ENCODE measurements around the gene FAN1. TPM values are rescaled to one million over a fixed set of nuclear protein-coding genes. Genes with fewer than 3 reads are reported as not detected.
"Not testable (repeated sequence)": the region's sequence is repeated elsewhere in the genome, so short reads cannot be mapped to it uniquely, and the experiment has no call there.

FAN1 gene
- total and polyA plus RNA-seq, 2 of the 13 experiments (the other 11 are each of a cell fraction or from before 2014, with no cell fraction given), result 10.8 to 20.1 TPM

DNA sequence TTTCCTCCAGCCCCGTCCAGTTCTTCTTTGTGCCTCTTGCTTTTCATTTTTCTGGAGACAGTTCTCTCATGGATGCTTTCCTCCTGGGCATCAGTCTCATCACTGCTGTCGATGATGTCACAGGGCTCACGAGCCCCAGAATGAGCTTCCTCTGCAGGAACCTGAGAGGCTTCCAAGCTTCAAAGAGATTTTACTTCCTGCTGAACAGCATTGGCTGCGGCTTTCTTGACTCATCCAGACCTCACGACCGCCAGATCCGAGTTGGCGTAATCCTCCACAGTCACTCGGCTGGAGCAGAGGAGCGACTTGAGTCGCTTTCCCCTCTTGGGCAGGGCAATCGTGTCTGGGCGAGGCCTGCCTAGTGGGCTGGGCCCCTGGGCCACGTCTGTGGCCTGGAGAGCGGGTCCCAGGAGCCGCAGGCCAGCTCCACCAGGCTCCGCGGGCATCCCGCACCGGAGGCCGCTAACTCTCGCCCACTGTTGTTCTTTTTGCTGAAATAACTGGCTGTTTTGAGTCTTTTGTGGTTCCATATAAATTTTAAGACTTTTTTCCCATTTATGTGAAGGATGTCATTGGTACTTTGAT lies 20.8 kb upstream of the FAN1 start:
- ATAC-seq, result no peak
- WGBS (ENCODE audit: low lambda C conversion rate), result 52% methylated on average over 18 of the region's 22 CpGs
- Histone ChIP-seq H3K9me3 (ENCODE audit: low read length) (no peaks in the 10 kb centered on the region), H3K9ac (ENCODE audit: insufficient read depth, low read depth, low read length) (no peak overlapping the region), H3K4me2 (ENCODE audit: low read depth, low read length) (no peak overlapping the region), H4K20me1 (ENCODE audit: insufficient read depth, low read length) (no peaks in the 10 kb centered on the region), H3K79me2 (ENCODE audit: insufficient read depth, low read length) (no peaks in the 10 kb centered on the region), H3K36me3 (replicated peaks in 1 of 2; ENCODE audit: control insufficient read depth in 1 of 2, insufficient read depth in 2 of 2, low read length in 2 of 2) (no peaks in the 10 kb centered on the region), H2AFZ (ENCODE audit: low read length) (no peak overlapping the region), H3K4me3 (replicated peaks in 1 of 3; ENCODE audit: insufficient read depth in 1 of 3, low read depth in 2 of 3, low read length in 3 of 3) (no peak overlapping the region), H3K27ac (ENCODE audit: extremely low read length, insufficient read depth, low read length) (no peak overlapping the region), H3K4me1 (ENCODE audit: insufficient read depth, low read length) (no peaks in the 10 kb centered on the region), H3K27me3 (ENCODE audit: control insufficient read depth in 1 of 2, insufficient read depth in 2 of 2, low read length in 2 of 2) (no peaks in the 10 kb centered on the region)
- ChIA-PET POLR2A (no interaction called here), CTCF (ENCODE audit: low intra/inter-chr PET ratio, low total read pairs) (no interaction called here)
- intact Hi-C loops (cut with micrococcal nuclease; ENCODE audit: unreplicated experiment), result no loop called here
- no TSS peak for BruUV-seq (replicated peaks)
- FAIRE-seq, result no peak
- in situ Hi-C loops (cut with HindIII; ENCODE audit: extremely low pct_ligation_motif_present, low pct_unique_long_range_greater_than_20kb), result no loop called here
- DNase-seq (ENCODE audit: low spot score), result no peak
- TF ChIP-seq NPAS2 (CRISPR knock-in tag; IDR thresholded peaks at IDR 0.05; ENCODE audit: borderline replicate concordance) (no peak), CBX5 (CRISPR knock-in tag; IDR thresholded peaks at IDR 0.05; ENCODE audit: borderline replicate concordance) (no peak), ZNF510 (CRISPR knock-in tag; IDR thresholded peaks at IDR 0.05; ENCODE audit: low read depth) (no peak), ZNF564 (CRISPR knock-in tag; IDR thresholded peaks at IDR 0.05) (no peak), HNF4A (CRISPR knock-in tag; IDR thresholded peaks at IDR 0.05) (no peak), REL (CRISPR knock-in tag; conservative IDR thresholded peaks at IDR 0.05) (no peak), ZNF589 (CRISPR knock-in tag; conservative IDR thresholded peaks at IDR 0.05) (no peak), KLF6 (CRISPR knock-in tag; IDR thresholded peaks at IDR 0.05) (no peak), ZC3H13 (CRISPR knock-in tag; IDR thresholded peaks at IDR 0.05) (no peak)
- TF ChIP-seq, protein P1, sequence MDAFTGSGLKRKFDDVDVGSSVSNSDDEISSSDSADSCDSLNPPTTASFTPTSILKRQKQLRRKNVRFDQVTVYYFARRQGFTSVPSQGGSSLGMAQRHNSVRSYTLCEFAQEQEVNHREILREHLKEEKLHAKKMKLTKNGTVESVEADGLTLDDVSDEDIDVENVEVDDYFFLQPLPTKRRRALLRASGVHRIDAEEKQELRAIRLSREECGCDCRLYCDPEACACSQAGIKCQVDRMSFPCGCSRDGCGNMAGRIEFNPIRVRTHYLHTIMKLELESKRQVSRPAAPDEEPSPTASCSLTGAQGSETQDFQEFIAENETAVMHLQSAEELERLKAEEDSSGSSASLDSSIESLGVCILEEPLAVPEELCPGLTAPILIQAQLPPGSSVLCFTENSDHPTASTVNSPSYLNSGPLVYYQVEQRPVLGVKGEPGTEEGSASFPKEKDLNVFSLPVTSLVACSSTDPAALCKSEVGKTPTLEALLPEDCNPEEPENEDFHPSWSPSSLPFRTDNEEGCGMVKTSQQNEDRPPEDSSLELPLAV (CRISPR knock-in tag; conservative IDR thresholded peaks at IDR 0.05; ENCODE audit: low read depth), result no peak

DNA sequence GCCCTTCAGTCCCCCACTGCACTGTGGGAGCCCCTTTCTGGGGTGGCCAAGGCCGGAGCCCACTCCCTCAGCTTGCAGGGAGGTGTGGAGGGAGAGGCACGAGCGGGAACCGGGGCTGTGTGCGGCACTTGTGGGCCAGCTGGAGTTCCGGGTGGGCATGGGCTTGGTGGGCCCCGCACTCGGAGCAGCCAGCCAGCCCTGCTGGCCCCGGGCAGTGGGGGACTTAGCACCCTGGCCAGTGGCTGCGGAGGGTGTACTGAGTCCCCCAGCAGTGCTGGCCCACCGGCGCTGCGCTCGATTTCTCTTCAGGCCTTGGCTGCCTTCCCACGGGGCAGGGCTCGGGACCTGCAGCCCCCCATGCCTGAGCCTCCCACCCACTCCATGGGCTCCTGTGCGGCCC lies 20.0 kb upstream of the FAN1 start:
- intact Hi-C loops (cut with micrococcal nuclease; ENCODE audit: unreplicated experiment); CTCF ChIA-PET (ENCODE audit: low intra/inter-chr PET ratio, low total read pairs): not testable (repeated sequence)

More for the DNA sequence above, 20.0 kb upstream of the FAN1 start:
- H3K9ac ChIP-seq (ENCODE audit: insufficient read depth, low read depth, low read length); H3K4me3 ChIP-seq (replicated peaks in 1 of 3; ENCODE audit: insufficient read depth in 1 of 3, low read depth in 2 of 3, low read length in 3 of 3); DNase-seq (ENCODE audit: low spot score); ATAC-seq; BruUV-seq (replicated peaks); H4K20me1 ChIP-seq (ENCODE audit: insufficient read depth, low read length); POLR2A ChIA-PET; in situ Hi-C loops (cut with HindIII; ENCODE audit: extremely low pct_ligation_motif_present, low pct_unique_long_range_greater_than_20kb); H3K9me3 ChIP-seq (ENCODE audit: low read length); H3K4me2 ChIP-seq (ENCODE audit: low read depth, low read length); H3K27ac ChIP-seq (ENCODE audit: extremely low read length, insufficient read depth, low read length); H3K27me3 ChIP-seq (ENCODE audit: control insufficient read depth in 1 of 2, insufficient read depth in 2 of 2, low read length in 2 of 2); H2AFZ ChIP-seq (ENCODE audit: low read length); H3K36me3 ChIP-seq (replicated peaks in 1 of 2; ENCODE audit: control insufficient read depth in 1 of 2, insufficient read depth in 2 of 2, low read length in 2 of 2); H3K4me1 ChIP-seq (ENCODE audit: insufficient read depth, low read length); FAIRE-seq; H3K79me2 ChIP-seq (ENCODE audit: insufficient read depth, low read length): not testable (repeated sequence)
- WGBS (ENCODE audit: low lambda C conversion rate), result 73% methylated on average over 14 of the region's 17 CpGs
